Subcutaneous preadipocyte (primary cell): ENCODE results near the gene PI4KA. TPM values are rescaled to one million over a fixed set of nuclear protein-coding genes. Genes with fewer than 3 reads are reported as not detected.

ENCODE experiments used
- total RNA-seq: library from RNA; depleted of rRNA; stranded (reverse); fragments of >200 nt; gene quantifications from 2 replicates; pipeline ENCODE4 v1.2.3, GENCODE V29; 2012

Gene PI4KA
- 46.3 and 62.6 TPM in 2 replicates for total RNA-seq

DNA sequence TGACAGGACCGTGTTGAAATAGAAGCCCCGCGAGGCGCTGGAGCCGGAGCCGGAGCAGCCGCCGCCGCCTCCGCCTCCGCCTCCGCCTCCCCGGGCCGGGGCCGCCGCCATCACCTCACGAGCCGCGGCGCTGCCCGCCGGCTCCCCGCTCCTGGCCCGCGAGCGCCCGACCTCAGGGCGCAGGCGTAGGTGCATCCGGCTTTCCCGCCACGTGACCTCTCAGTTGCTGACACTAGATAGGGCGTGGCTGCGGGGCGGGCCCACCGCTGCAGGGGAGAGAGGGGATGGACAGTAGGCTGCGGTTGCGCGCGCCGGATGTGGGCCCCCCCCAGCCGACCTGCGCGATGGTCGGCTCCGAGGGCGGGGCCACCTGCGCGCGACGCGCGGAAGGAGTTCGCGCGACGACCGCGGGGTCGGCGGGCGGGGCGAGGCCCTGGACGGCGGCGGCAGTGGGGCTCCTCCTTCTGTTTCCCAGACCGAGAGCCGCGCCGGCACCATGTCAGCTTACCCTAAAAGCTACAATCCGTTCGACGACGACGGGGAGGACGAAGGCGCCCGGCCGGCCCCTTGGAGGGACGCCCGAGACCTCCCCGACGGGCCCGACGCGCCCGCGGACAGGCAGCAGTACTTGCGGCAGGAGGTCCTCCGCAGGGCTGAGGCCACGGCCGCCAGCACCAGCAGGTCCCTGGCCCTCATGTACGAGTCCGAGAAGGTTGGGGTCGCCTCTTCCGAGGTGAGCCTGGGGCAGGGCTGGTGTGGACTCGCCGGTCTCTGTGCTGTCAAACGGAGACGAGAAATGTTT, at the start of gene PI4KA, which contains the start of gene SNAP29:
Gene PI4KA, minus strand, starts transcription at position 197 of the 802 bp plus-strand sequence. Its CDS starts 86 bp downstream, at position 111.
Gene SNAP29, plus strand, starts transcription at position 393 of the 802 bp plus-strand sequence. Its CDS starts 104 bp downstream, at position 497.

GRCh38 chr22:20773793-20774212, 84.8 kb downstream of the PI4KA start, which contains the start of gene SERPIND1:
SERPIND1 (plus strand) TSS chr22:20774113; CDS start chr22:20779313, 5,200 bp downstream.

Other genes with a start within 250 kb of the PI4KA start
- under 0.01 TPM in 2 replicates for gene SERPIND1, start 84.7 kb downstream of the PI4KA start, total RNA-seq
- 8.8 and 9.8 TPM in 2 replicates for gene SNAP29, start 196 bp upstream of the PI4KA start, total RNA-seq
- 30.9 and 40.9 TPM in 2 replicates for gene CRKL, start 58.6 kb upstream of the PI4KA start, total RNA-seq
- 0.20 and 0.73 TPM in 2 replicates for gene AIFM3, start 108.4 kb upstream of the PI4KA start, total RNA-seq
- 47.9 and 48.1 TPM in 2 replicates for gene LZTR1, start 123.5 kb upstream of the PI4KA start, total RNA-seq
- 19.1 and 20.7 TPM in 2 replicates for gene THAP7, start 143.3 kb upstream of the PI4KA start, total RNA-seq
- under 0.01 and 0.20 TPM in 2 replicates for gene P2RX6, start 156.4 kb upstream of the PI4KA start, total RNA-seq
- gene SLC7A4, start 173.8 kb upstream of the PI4KA start, total RNA-seq, result not detected in 2 replicates
- gene LRRC74B, start 187.1 kb upstream of the PI4KA start, total RNA-seq, result not detected in 2 replicates